T-helper 17 cell (primary cell): ENCODE data around the gene WDR86. TPM values are rescaled to one million over a fixed set of nuclear protein-coding genes. Genes with fewer than 3 reads are reported as not detected.

Experiments used
- ATAC-seq: fragments of 150-1000 bp; cut with Tn5 transposase; 2 replicates; pipeline ENCODE4 v1.10.0; 2021; ENCODE audit warnings: mild to moderate bottlenecking, moderate library complexity
- DNase-seq, 3 donors: peaks; one replicate each; pipeline versions ENCODE4 v3.0.0 to v3.0.0-alpha.2; 2020 to 2021
- H3K9me3 ChIP-seq: one replicate; pipeline ENCODE4 v1.7.0; 2013; ENCODE audit warnings: low read length, mild to moderate bottlenecking; ENCODE audit not compliant: control insufficient read depth, poor library complexity, severe bottlenecking
- H3K27ac Mint-ChIP-seq: one replicate; pipeline ENCODE4 v1.8.0; 2022; ENCODE audit warnings: mild to moderate bottlenecking, moderate library complexity, mixed read lengths
- H3K27me3 Mint-ChIP-seq: one replicate; pipeline ENCODE4 v1.8.0; 2022; ENCODE audit warnings: mixed read lengths
- H3K36me3 Mint-ChIP-seq: one replicate; pipeline ENCODE4 v1.8.0; 2022; ENCODE audit warnings: low read depth, mixed read lengths
- H3K4me1 Mint-ChIP-seq: one replicate; pipeline ENCODE4 v1.8.0; 2022; ENCODE audit warnings: mild to moderate bottlenecking, mixed read lengths
- H3K4me3 Mint-ChIP-seq: one replicate; pipeline ENCODE4 v1.8.0; 2022; ENCODE audit warnings: mild to moderate bottlenecking, moderate library complexity, mixed read lengths
- total RNA-seq, 4 donors: library from RNA in 2 of 4; stranded (reverse) in 2 of 4; gene quantifications; one replicate each; pipeline ENCODE4 v1.2.3 and lab custom pipeline; 2022 to 2026

Gene WDR86
- total RNA-seq, 2 donors from 2014 or later, result 9.7 to 24.4 TPM

DNA sequence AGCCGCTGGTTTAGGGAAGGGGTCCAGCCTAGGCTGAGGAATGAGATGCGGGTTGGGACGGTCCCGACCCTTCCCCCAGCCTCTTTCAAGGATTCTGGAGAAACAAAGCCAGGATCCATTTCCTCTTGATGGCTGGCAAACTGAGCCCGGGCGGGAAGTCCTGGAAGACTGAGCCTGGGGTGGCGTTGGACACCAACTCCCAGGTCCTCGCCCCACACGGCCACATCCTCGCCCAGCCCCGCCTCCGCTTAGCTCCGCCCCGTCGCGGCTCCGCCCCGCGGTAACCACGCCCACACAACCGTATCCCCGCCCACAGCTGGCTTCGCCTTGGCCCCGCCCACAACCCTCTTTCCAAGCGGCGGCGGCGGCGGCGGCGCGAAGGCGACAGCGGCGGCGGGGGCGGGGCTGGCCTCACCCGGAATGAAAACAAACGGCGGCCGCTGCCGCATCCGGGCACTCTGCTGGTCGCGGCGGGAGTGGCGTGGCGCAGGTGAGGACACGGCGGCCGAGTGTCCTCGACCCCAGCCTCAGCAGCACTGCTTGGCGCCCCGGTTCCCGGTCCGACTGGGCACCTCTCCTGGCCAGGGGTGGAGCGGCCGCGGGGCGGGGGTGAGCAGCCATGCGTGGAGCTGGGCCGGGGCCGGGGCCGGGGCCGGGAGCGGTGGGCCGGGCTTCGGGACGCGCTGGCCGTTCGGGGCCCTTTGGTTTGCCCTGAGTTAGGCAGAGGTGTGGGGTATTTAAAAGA is 68.3 kb downstream of the WDR86 start, which contains the start of gene NUB1:
Gene NUB1 (plus strand): TSS at position 456 of the 745 bp plus-strand sequence. CDS start 3,538 bp downstream, outside the sequence.
- H3K4me3 Mint-ChIP-seq, result peak within 1 kb of the TSS; percentile 80
- H3K36me3 Mint-ChIP-seq, result peaks cover 2% of the 10 kb centered on the region
- no peaks in the 10 kb centered on the region for H3K27me3 Mint-ChIP-seq
- DNase-seq (peak; percentile 85 to 94 (median 93)), ATAC-seq (peak; percentile 91)
- peaks cover 11% of the 10 kb centered on the region for H3K4me1 Mint-ChIP-seq
- H3K9me3 ChIP-seq, result no peaks in the 10 kb centered on the region
- peak within 1 kb of the TSS; percentile 77 for H3K27ac Mint-ChIP-seq

DNA sequence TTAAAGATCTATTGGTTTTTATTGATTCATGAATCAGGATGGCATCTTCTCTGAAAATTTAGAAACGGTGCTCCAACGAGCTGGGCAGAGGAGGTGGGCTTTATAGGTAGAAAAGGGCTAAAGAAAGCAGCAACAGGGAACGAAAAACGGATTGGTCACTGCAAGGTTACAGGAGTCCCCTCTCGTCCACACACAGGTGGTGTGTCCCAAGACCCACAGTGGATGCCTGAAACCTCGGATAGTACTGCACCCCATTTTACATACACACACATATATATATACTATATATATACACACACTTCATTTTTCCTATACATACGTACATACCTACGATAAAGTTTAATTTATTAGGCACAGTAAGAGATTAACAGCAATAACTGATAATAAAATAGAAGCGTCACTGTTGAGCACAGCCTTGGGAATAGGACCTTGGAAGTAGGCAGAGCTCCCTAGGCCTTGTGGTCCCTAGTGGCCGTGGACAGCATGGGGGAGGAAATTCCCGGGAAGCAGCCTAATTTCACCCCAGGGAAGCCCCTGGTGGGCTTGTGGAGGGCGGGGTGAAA is 69.0 kb downstream of the WDR86 start:
- Mint-ChIP-seq H3K27ac (no peak overlapping the region), H3K4me1 (peaks cover 13% of the 10 kb centered on the region), H3K27me3 (no peaks in the 10 kb centered on the region), H3K36me3 (peaks cover 2% of the 10 kb centered on the region), H3K4me3 (peak overlapping the region; percentile 47)
- no peaks in the 10 kb centered on the region for H3K9me3 ChIP-seq
- ATAC-seq (no peak), DNase-seq (no peak)

DNA sequence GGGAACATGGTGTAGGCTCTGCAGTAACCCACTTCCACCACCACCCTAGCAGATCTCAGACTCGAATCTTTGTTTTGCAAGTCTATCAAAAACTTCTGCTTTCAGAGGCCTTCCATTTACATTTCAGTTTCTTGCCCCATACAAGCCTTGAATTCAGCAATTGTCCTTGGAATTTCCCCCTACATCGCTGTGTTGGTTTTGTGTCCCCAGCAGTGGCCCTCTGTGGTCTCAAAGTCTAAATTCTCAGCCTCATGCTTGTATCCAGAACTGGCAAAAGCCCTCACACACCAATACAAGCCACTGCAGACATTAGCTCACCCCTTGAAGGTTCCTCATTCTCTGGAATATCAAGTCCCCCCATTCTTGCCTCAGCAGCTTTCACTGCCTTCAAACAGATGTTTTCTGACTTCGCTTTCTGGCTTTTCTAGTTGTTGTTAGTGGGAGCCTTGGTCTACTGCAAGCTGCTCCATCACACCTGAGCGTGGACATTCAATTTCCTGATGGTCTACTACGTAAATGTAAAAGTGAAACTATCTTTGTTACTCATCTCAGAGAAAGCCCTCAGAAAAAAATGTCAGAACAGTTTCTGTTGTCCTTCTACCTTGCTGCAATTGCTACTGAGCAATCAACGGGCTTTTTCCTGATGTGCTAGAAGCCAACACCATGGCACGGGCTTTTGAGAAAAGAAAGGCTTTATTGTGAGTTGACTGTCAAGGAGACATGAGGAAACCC is 70.0 kb downstream of the WDR86 start:
- no peak for DNase-seq
- no peaks in the 10 kb centered on the region for H3K27me3 Mint-ChIP-seq
- ATAC-seq, result no peak
- H3K9me3 ChIP-seq, result no peaks in the 10 kb centered on the region
- peak overlapping the region; percentile 47 for H3K4me3 Mint-ChIP-seq
- peak overlapping the region; percentile 32 for H3K27ac Mint-ChIP-seq
- H3K4me1 Mint-ChIP-seq, result peaks cover 11% of the 10 kb centered on the region
- no peaks in the 10 kb centered on the region for H3K36me3 Mint-ChIP-seq

DNA sequence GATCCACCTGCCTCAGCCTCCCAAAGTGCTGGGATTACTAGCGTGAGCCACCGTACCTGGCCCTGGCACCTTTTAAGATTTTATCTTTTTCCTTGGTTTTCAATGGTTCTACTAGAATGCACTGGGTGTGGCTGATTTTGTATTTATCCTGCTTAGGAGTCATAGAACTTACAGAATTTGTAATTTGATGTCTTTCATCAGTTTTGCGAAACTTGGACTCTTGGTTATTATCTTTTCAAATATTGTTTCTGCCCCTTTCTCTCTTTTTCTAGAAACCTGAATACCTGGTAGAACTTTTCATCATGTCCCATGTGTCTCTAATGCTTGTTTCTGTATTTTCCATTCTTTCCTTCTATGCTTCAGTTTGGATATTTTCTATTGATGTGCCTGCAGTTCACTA is 71.0 kb downstream of the WDR86 start:
- no peaks in the 10 kb centered on the region for H3K9me3 ChIP-seq
- no peaks in the 10 kb centered on the region for H3K27me3 Mint-ChIP-seq
- no peak overlapping the region for H3K4me3 Mint-ChIP-seq
- H3K4me1 Mint-ChIP-seq, result peaks cover 11% of the 10 kb centered on the region
- H3K27ac Mint-ChIP-seq, result no peak overlapping the region
- ATAC-seq (no peak), DNase-seq (no peak)
- no peaks in the 10 kb centered on the region for H3K36me3 Mint-ChIP-seq

DNA sequence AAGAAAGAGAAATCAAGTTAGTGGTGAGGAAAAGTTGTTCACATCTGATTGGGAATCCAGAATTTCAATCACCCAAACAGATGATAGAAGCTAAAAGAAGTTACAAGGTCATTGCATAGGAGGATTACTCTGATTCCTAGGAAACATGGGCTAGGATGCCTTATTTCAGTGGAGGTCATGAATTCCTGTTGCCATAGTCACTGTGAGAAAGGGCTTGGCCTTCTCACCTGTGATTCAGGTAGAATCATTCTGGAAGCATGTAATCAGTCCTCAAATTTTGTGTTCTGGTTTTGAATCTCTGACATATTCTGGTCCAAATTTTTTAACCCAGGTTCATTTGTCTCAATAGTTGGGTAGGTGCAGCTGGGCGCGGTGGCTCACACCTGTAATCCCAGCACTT is 72.5 kb downstream of the WDR86 start:
- DNase-seq (no peak), ATAC-seq (no peak)
- H3K27me3 Mint-ChIP-seq, result peaks cover 5% of the 10 kb centered on the region
- no peaks in the 10 kb centered on the region for H3K9me3 ChIP-seq
- peaks cover 14% of the 10 kb centered on the region for H3K4me1 Mint-ChIP-seq
- H3K4me3 Mint-ChIP-seq, result no peak overlapping the region
- no peaks in the 10 kb centered on the region for H3K36me3 Mint-ChIP-seq
- no peak overlapping the region for H3K27ac Mint-ChIP-seq

DNA sequence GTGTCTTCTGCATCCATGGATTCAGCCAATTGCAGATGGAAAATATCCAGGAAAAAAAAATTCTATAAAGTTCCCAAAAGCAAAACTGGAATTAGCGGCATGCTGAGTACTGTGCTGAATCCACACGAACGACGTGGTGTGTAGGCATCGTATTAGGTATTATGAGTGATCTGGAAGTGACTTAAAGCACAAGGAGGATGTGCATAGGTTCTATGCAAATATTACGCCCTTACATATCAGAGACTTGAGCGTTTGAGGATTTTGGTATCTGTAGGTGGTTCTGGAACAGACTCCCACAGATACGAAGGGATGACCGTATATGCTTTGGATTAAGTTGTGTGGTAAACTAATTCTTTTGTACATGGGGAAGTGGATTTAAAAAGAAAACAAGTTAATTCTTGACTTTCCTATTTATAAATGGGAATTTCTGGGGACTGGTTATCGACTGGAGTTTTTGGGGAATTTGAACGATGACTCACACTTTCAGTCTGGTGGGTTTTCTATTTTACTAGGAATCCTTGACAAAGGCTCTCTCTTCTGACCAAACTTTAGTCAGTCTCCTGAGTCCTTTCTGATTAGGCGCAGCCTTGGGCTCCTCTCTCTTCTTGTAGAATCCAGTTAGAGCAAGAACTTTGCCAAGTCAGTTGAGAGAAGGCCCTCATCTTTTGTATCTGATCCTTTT is 73.7 kb downstream of the WDR86 start:
- no peak overlapping the region for H3K4me3 Mint-ChIP-seq
- no peak for DNase-seq
- no peaks in the 10 kb centered on the region for H3K9me3 ChIP-seq
- H3K36me3 Mint-ChIP-seq, result no peaks in the 10 kb centered on the region
- H3K27ac Mint-ChIP-seq, result no peak overlapping the region
- peaks cover 14% of the 10 kb centered on the region for H3K4me1 Mint-ChIP-seq
- H3K27me3 Mint-ChIP-seq, result peaks cover 5% of the 10 kb centered on the region
- no peak for ATAC-seq

DNA sequence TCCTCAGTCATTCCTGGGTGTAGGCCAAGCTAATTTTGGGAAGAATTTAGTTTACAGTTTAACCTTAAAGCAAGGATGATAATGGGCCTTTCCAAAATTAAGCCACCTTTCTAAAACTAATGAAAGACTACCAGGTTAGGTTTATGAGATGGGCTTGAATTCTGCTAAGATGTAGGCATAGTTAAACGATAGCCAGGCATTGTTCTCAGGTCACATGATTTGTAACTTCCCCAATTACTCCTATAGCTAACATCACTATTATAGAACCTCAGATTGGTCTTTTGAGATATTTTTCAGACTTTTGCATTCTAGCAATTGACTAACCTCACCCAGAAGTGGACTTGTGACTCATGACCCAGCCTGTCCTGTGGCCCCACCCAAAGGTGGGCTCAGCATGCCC is 75.2 kb downstream of the WDR86 start:
- peaks cover 4% of the 10 kb centered on the region for H3K4me1 Mint-ChIP-seq
- H3K9me3 ChIP-seq, result no peaks in the 10 kb centered on the region
- no peaks in the 10 kb centered on the region for H3K36me3 Mint-ChIP-seq
- ATAC-seq (no peak), DNase-seq (no peak)
- peaks cover 5% of the 10 kb centered on the region for H3K27me3 Mint-ChIP-seq
- no peak overlapping the region for H3K27ac Mint-ChIP-seq
- H3K4me3 Mint-ChIP-seq, result no peak overlapping the region

Other genes starting within 250 kb of the WDR86 start
- gene GBX1, start 242.3 kb downstream of the WDR86 start, total RNA-seq, result not detected
- not detected for gene ASB10, start 222.8 kb downstream of the WDR86 start, total RNA-seq
- 1 to 10 TPM; 1.0 to 4.1 TPM for gene H2BK1, start 199.6 kb downstream of the WDR86 start, total RNA-seq
- 10 to 100 TPM; 24.2 to 26.7 TPM for gene ABCF2, start 182.8 kb downstream of the WDR86 start, total RNA-seq
- 10 to 100 TPM; 39.4 to 41.6 TPM for gene CHPF2, start 177.6 kb downstream of the WDR86 start, total RNA-seq
- gene SMARCD3, start 161.3 kb downstream of the WDR86 start, total RNA-seq, result 10 to 100 TPM in 1 of 2 donors, 1 to 10 TPM in 1; 9.8 to 10.7 TPM
- gene NUB1, start 68.2 kb downstream of the WDR86 start, total RNA-seq, result 10 to 100 TPM; 71.9 to 87.2 TPM
- gene CRYGN, start 30.1 kb upstream of the WDR86 start, total RNA-seq, result under 1 TPM in 1 of 2 donors, not detected in 1; 0.99 TPM
- 10 to 100 TPM; 62.5 to 71.1 TPM for gene RHEB, start 109.9 kb upstream of the WDR86 start, total RNA-seq